PC-9 (cell line): ENCODE results near the gene IRF4. TPM values are rescaled to one million over a fixed set of nuclear protein-coding genes. Genes with fewer than 3 reads are reported as not detected.

Source experiments
- BruUV-seq: library from RNA; stranded (reverse); fragments of 400-500 nt; replicated peaks from 2 replicates; lab custom pipeline; 2021; lab: Mats Ljungman, UMichigan
- CTCF ChIA-PET: fragments of 300-600 bp; sonication (Branson Sonifier 250); formaldehyde crosslinking; loops from one replicate; lab custom pipeline; 2022; ENCODE audit warnings: antibody characterized with exemption; lab: Charles Lee
- POLR2A ChIA-PET: fragments of 300-600 bp; sonication (Branson Sonifier 250); formaldehyde crosslinking; loops from one replicate; lab custom pipeline; 2022; ENCODE audit warnings: antibody characterized with exemption; ENCODE audit not compliant: unreplicated experiment; lab: Charles Lee
- DNase-seq, 2 experiments: peaks; one replicate each; pipeline versions ENCODE4 v3.0.0 to v3.0.0-alpha.2; 2015 to 2022; ENCODE audit warnings: mixed read lengths in 1 of 2
- H2AFZ ChIP-seq: fragments of 200-600 bp; sonication (generic); 2 replicates; pipeline ENCODE4 v1.8.1; 2017; ENCODE audit warnings: antibody characterized with exemption
- H3F3A ChIP-seq: fragments of 200-600 bp; sonication (generic); 2 replicates; pipeline ENCODE4 v1.8.1; 2017; ENCODE audit warnings: antibody characterized with exemption, mild to moderate bottlenecking, low read depth; ENCODE audit not compliant: insufficient read depth
- H3K27ac ChIP-seq: fragments of 200-600 bp; sonication (generic); 2 replicates; pipeline ENCODE4 v1.6.1; 2016; ENCODE audit warnings: mixed run types
- H3K27me3 ChIP-seq: fragments of 200-600 bp; sonication (generic); 2 replicates; pipeline ENCODE4 v1.6.1; 2016; ENCODE audit warnings: low read depth, mixed run types; ENCODE audit not compliant: insufficient read depth
- H3K36me3 ChIP-seq: fragments of 200-600 bp; sonication (generic); 2 replicates; pipeline ENCODE4 v1.6.1; 2016; ENCODE audit warnings: low read depth, mixed run types
- H3K4me1 ChIP-seq: fragments of 200-600 bp; sonication (generic); replicated peaks from 2 replicates; pipeline ENCODE4 v1.6.1; 2016; ENCODE audit warnings: mixed run types; ENCODE audit not compliant: insufficient read depth
- H3K4me2 ChIP-seq: fragments of 200-600 bp; sonication (generic); 2 replicates; pipeline ENCODE4 v1.6.1; 2017; ENCODE audit warnings: mixed run types
- H3K4me3 ChIP-seq: fragments of 200-600 bp; sonication (generic); 2 replicates; pipeline ENCODE4 v1.6.1; 2016; ENCODE audit warnings: mixed run types
- H3K79me2 ChIP-seq: fragments of 200-600 bp; sonication (generic); 2 replicates; pipeline ENCODE4 v1.6.1; 2017; ENCODE audit warnings: low read depth, mixed run types
- H3K9me2 ChIP-seq: fragments of 200-600 bp; sonication (generic); 2 replicates; pipeline ENCODE4 v1.8.1; 2017; ENCODE audit warnings: mild to moderate bottlenecking; ENCODE audit not compliant: insufficient read depth
- H3K9me3 ChIP-seq: fragments of 200-600 bp; sonication (generic); 2 replicates; pipeline ENCODE4 v1.8.1; 2016; ENCODE audit warnings: low read depth; ENCODE audit not compliant: insufficient read depth
- H4K20me1 ChIP-seq: fragments of 200-600 bp; sonication (generic); 2 replicates; pipeline ENCODE4 v1.8.1; 2017; ENCODE audit not compliant: insufficient read depth
- CTCF ChIP-seq: fragments of 200-600 bp; sonication (generic); conservative IDR thresholded peaks from 2 replicates; pipeline ENCODE4 v1.6.1; 2017; ENCODE audit warnings: mixed run types, antibody characterized with exemption, mild to moderate bottlenecking, moderate library complexity
- EZH2 ChIP-seq: fragments of 200-600 bp; sonication (generic); IDR thresholded peaks from 2 replicates; pipeline ENCODE4 v1.8.0; 2017; ENCODE audit warnings: antibody characterized with exemption, low read depth
- intact Hi-C: fragments of 100-400 bp; cut with micrococcal nuclease; formaldehyde crosslinking; loops from one replicate; pipeline ENCODE4 v1.10.0; 2022; ENCODE audit not compliant: unreplicated experiment
- total RNA-seq: library from RNA; stranded (reverse); gene quantifications from 2 replicates; pipeline ENCODE4 v1.2.3, GENCODE V29; 2021

IRF4 gene
- total RNA-seq, 1 experiment from 2014 or later: not detected

DNA sequence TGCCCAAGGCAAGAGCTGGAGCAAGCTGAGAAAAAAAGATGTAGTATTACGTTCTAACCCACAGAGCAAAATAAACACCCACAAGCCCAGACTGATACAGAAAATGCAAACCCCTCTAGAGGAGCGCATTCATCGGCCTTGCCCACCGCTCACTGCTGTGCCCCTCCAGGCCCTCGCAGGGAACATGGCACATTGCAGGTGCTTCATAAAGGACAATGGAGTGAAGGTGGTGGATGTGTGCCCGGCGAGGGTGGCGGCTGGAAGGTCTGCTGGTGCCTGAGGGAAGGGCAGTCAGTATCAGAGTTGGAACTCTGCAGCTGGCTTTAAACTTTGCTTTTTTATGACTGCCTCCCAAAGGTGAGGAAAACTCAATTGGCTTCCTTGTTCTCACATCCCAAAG, 18.5 kb upstream of the IRF4 start:
- ChIA-PET POLR2A (no interaction called here), CTCF (no interaction called here)
- no peak for TF ChIP-seq EZH2
- TF ChIP-seq CTCF: no peak
- no peaks in the 10 kb centered on the region for H3F3A ChIP-seq
- H3K27me3 ChIP-seq: peaks cover 88% of the 10 kb centered on the region
- H3K9me2 ChIP-seq: no peaks in the 10 kb centered on the region
- no peak for DNase-seq
- no peaks in the 10 kb centered on the region for H4K20me1 ChIP-seq
- BruUV-seq: no TSS peak
- H3K4me1 ChIP-seq: no peaks in the 10 kb centered on the region
- no peak overlapping the region for H3K4me3 ChIP-seq
- no peak overlapping the region for H3K27ac ChIP-seq
- H2AFZ ChIP-seq: no peak overlapping the region
- H3K36me3 ChIP-seq: no peaks in the 10 kb centered on the region
- H3K9me3 ChIP-seq: no peaks in the 10 kb centered on the region
- intact Hi-C loops: loop anchor here (10.0 kb wide), 1 partner anchor 158 kb away; no protein-coding TSS in a partner anchor
- H3K4me2 ChIP-seq: no peak overlapping the region
- H3K79me2 ChIP-seq: no peaks in the 10 kb centered on the region

- Histone ChIP-seq H3K4me2 (no peak overlapping the region), H3K4me1 (no peaks in the 10 kb centered on the region), H3K9me2 (no peaks in the 10 kb centered on the region), H3K27ac (no peak overlapping the region), H3F3A (no peaks in the 10 kb centered on the region), H3K27me3 (peaks cover 88% of the 10 kb centered on the region), H3K79me2 (no peaks in the 10 kb centered on the region), H3K36me3 (no peaks in the 10 kb centered on the region), H2AFZ (no peak overlapping the region), H3K4me3 (no peak overlapping the region), H4K20me1 (no peaks in the 10 kb centered on the region), H3K9me3 (no peaks in the 10 kb centered on the region)
- DNase-seq: no peak
- BruUV-seq: no TSS peak
- TF ChIP-seq EZH2 (no peak), CTCF (no peak)
- ChIA-PET CTCF (interaction anchor here (0.8 kb wide), 1 partner anchor 158 kb away, joined by 3 read pairs; no protein-coding TSS in a partner anchor), POLR2A (interaction anchor here (0.7 kb wide), 1 partner anchor 13 kb away, joined by 3 read pairs; no protein-coding TSS in a partner anchor)
- intact Hi-C loops: loop anchor here (10.0 kb wide), 1 partner anchor 159 kb away; no protein-coding TSS in a partner anchor
Measured at GRCh38 chr6:373773-374724, 17.5 kb upstream of the IRF4 start.

DNA sequence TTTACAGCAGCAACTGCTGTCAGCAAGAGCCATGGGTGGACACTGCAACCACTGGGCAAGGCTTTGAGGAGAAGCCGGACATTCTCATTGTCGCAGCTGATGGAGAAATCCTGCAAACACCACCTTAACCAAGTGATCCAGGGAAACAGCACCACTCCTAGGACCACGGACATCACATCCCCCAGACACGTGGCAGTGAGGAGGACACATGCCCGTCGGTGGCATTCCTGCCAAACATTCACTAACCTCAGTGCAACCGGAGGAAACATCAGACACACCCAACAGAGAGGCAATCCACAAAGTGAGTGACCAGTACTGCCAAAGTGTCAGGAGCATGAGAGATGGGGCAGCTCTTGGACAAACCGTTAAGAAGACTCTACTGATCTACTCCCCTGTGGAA, 16.6 kb upstream of the IRF4 start:
- POLR2A ChIA-PET: no interaction called here
- TF ChIP-seq CTCF (no peak), EZH2 (no peak)
- H3F3A ChIP-seq: no peaks in the 10 kb centered on the region
- no peaks in the 10 kb centered on the region for H3K79me2 ChIP-seq
- no peak for DNase-seq
- H3K36me3 ChIP-seq: no peaks in the 10 kb centered on the region
- H3K4me3 ChIP-seq: no peak overlapping the region
- no peak overlapping the region for H2AFZ ChIP-seq
- intact Hi-C loops: loop anchor here (10.0 kb wide), 1 partner anchor 160 kb away; no protein-coding TSS in a partner anchor
- no peaks in the 10 kb centered on the region for H3K9me3 ChIP-seq
- no peaks in the 10 kb centered on the region for H3K9me2 ChIP-seq
- BruUV-seq: no TSS peak
- no peaks in the 10 kb centered on the region for H3K4me1 ChIP-seq
- no peaks in the 10 kb centered on the region for H4K20me1 ChIP-seq
- H3K27me3 ChIP-seq: peaks cover 88% of the 10 kb centered on the region
- H3K27ac ChIP-seq: no peak overlapping the region
- H3K4me2 ChIP-seq: no peak overlapping the region
- CTCF ChIA-PET: no interaction called here
